Panc1 (cell line): Measurements from ENCODE around the gene ILK. TPM values are rescaled to one million over a fixed set of nuclear protein-coding genes. Genes with fewer than 3 reads are reported as not detected.

Experiments used
- ATAC-seq: fragments of 200-7000 bp; cut with Tn5 transposase; 2 replicates; pipeline ENCODE4 v1.9.1; 2020; ENCODE audit warnings: mild to moderate bottlenecking, moderate library complexity
- BruUV-seq: library from RNA; stranded (reverse); fragments of 400-500 nt; replicated peaks from 2 replicates; lab custom pipeline; 2021; lab: Mats Ljungman, UMichigan
- CTCF ChIA-PET: fragments of 300-600 bp; sonication (Branson Sonifier 250); formaldehyde crosslinking; loops from one replicate; lab custom pipeline; 2022; ENCODE audit warnings: antibody characterized with exemption; lab: Charles Lee
- POLR2A ChIA-PET: fragments of 300-600 bp; sonication (Branson Sonifier 250); formaldehyde crosslinking; loops from one replicate; lab custom pipeline; 2022; ENCODE audit warnings: antibody characterized with exemption; lab: Charles Lee
- DNase-seq: peaks from one replicate; pipeline ENCODE4 v3.0.0-alpha.2; 2010; ENCODE audit warnings: low read depth, low spot score
- H3K27ac ChIP-seq: 2 replicates; pipeline ENCODE4 v1.5.1; 2011; ENCODE audit warnings: mild to moderate bottlenecking, low read length, inconsistent platforms
- H3K27me3 ChIP-seq: fragments of 200-500 bp; sonication (Bioruptor generic); 2 replicates; pipeline ENCODE4 v1.6.0; 2014; ENCODE audit warnings: low read length, inconsistent platforms; ENCODE audit not compliant: control insufficient read depth, insufficient read depth
- H3K36me3 ChIP-seq: fragments of 200-500 bp; sonication (Bioruptor generic); 2 replicates; pipeline ENCODE4 v1.5.1; 2014; ENCODE audit warnings: inconsistent platforms, mild to moderate bottlenecking, low read length, moderate library complexity; ENCODE audit not compliant: control insufficient read depth, insufficient read depth
- H3K4me1 ChIP-seq: 2 replicates; pipeline ENCODE4 v1.5.1; 2011; ENCODE audit warnings: inconsistent platforms, mild to moderate bottlenecking, low read length, moderate library complexity; ENCODE audit not compliant: control insufficient read depth, insufficient read depth
- H3K4me3 ChIP-seq, 2 experiments: 2 replicates each; pipeline ENCODE4 v1.5.1; 2011 to 2012; ENCODE audit warnings: low read depth in 2 of 2, low read length in 2 of 2, mild to moderate bottlenecking in 2 of 2, inconsistent platforms in 1 of 2, moderate library complexity in 1 of 2
- H3K9me3 ChIP-seq: fragments of 200-500 bp; sonication (Bioruptor generic); 2 replicates; pipeline ENCODE4 v1.5.1; 2014; ENCODE audit warnings: low read depth, mild to moderate bottlenecking, inconsistent platforms, low read length, moderate library complexity; ENCODE audit not compliant: control insufficient read depth, insufficient read depth
- CTCF ChIP-seq: fragments of 450-650 bp; IDR thresholded peaks from 2 replicates; pipeline ENCODE4 v1.5.1; 2017; ENCODE audit warnings: mild to moderate bottlenecking
- POLR2AphosphoS5 ChIP-seq: IDR thresholded peaks from 2 replicates; pipeline ENCODE4 v1.6.1; 2012; ENCODE audit warnings: mild to moderate bottlenecking, low read depth, low read length, moderate library complexity
- REST ChIP-seq, 2 experiments: IDR thresholded peaks; 2 replicates each; pipeline ENCODE4 v1.6.1; 2011 to 2012; ENCODE audit warnings: low read depth in 2 of 2, control low read depth in 1 of 2, low read length in 1 of 2, mild to moderate bottlenecking in 1 of 2, moderate library complexity in 1 of 2; ENCODE audit not compliant: insufficient read depth in 1 of 2
- SIN3A ChIP-seq: IDR thresholded peaks from 2 replicates; pipeline ENCODE4 v1.6.1; 2012; ENCODE audit warnings: low read depth, mild to moderate bottlenecking, low read length, moderate library complexity, borderline replicate concordance; ENCODE audit not compliant: insufficient read depth
- TCF7L2 ChIP-seq: IDR thresholded peaks from 2 replicates; pipeline ENCODE4 v1.6.1; 2011; ENCODE audit warnings: mild to moderate bottlenecking, low read depth, low read length, inconsistent platforms
- in situ Hi-C: cut with HindIII; loops from 2 replicates; pipeline ENCODE4 v1.10.0; 2016; ENCODE audit warnings: low sequenced_read_pairs, low pct_unique_long_range_greater_than_20kb
- intact Hi-C: fragments of 100-400 bp; cut with micrococcal nuclease; formaldehyde crosslinking; loops from one replicate; pipeline ENCODE4 v1.10.0; 2022; ENCODE audit not compliant: unreplicated experiment
- total RNA-seq: library from RNA; stranded (reverse); gene quantifications from one replicate; pipeline ENCODE4 v1.2.1, GENCODE V29; 2021; ENCODE audit not compliant: unreplicated experiment

The ILK gene
- total RNA-seq, 1 experiment from 2014 or later = 204 TPM

GRCh38 chr11:6640985-6641701, 37.6 kb downstream of the ILK start:
- Histone ChIP-seq H3K27ac (no peak overlapping the region), H3K9me3 (no peaks in the 10 kb centered on the region), H3K27me3 (peaks cover 10% of the 10 kb centered on the region), H3K4me3 (no peak overlapping the region), H3K36me3 (no peaks in the 10 kb centered on the region), H3K4me1 (peaks cover 6% of the 10 kb centered on the region)
- in situ Hi-C loops = no loop called here
- BruUV-seq = no TSS peak
- ChIA-PET POLR2A (no interaction called here), CTCF (no interaction called here)
- ATAC-seq (no peak), DNase-seq (no peak)
- intact Hi-C loops = no loop called here
- no peak for TF ChIP-seq REST (IDR thresholded peaks at IDR 0.05; ENCODE audit: insufficient read depth in 1 of 2, low read depth in 2 of 2, low read length in 1 of 2)
- no peak for TF ChIP-seq POLR2AphosphoS5
- no peak for TF ChIP-seq SIN3A
- TF ChIP-seq TCF7L2 = no peak
- no peak for TF ChIP-seq CTCF

GRCh38 chr11:6642957-6643356, 39.4 kb downstream of the ILK start:
- Histone ChIP-seq H3K4me3 (no peak overlapping the region), H3K27ac (no peak overlapping the region), H3K4me1 (peaks cover 2% of the 10 kb centered on the region), H3K36me3 (no peaks in the 10 kb centered on the region), H3K9me3 (no peaks in the 10 kb centered on the region), H3K27me3 (peaks cover 10% of the 10 kb centered on the region)
- BruUV-seq = no TSS peak
- ChIA-PET POLR2A (no interaction called here), CTCF (interaction anchor here (0.6 kb wide), 1 partner anchor 45 kb away, joined by 4 read pairs; no protein-coding TSS in a partner anchor)
- DNase-seq (no peak), ATAC-seq (no peak)
- intact Hi-C loops (no loop called here), in situ Hi-C loops (no loop called here)
- TF ChIP-seq POLR2AphosphoS5 (no peak), TCF7L2 (no peak), CTCF (no peak), REST (IDR thresholded peaks at IDR 0.05; ENCODE audit: insufficient read depth in 1 of 2, low read depth in 2 of 2, low read length in 1 of 2) (no peak), SIN3A (no peak)
